Liver (tissue), 9 donors: ENCODE measurements around the gene AIF1. TPM values are rescaled to one million over a fixed set of nuclear protein-coding genes. Genes with fewer than 3 reads are reported as not detected.
A peak's percentile ranks its signal among the peaks of the same experiment; 100 is the strongest.

ENCODE experiments used
- DNase-seq: peaks from one replicate; pipeline ENCODE4 v3.0.0-alpha.2; 2017; ENCODE audit warnings: low spot score
- H3K27ac ChIP-seq, 2 donors: one replicate each; pipeline ENCODE4 v1.7.0; 2013; ENCODE audit warnings: inconsistent platforms in 2 of 2, low read length in 2 of 2, control low read depth in 1 of 2, low read depth in 1 of 2, mild to moderate bottlenecking in 1 of 2
- H3K27me3 ChIP-seq, 4 donors: one replicate each; pipeline versions ENCODE4 v1.6.1 to v1.7.0; 2013; ENCODE audit warnings: low read length in 3 of 4, inconsistent platforms in 1 of 4, mild to moderate bottlenecking in 1 of 4, moderate library complexity in 1 of 4; ENCODE audit not compliant: control insufficient read depth in 4 of 4, insufficient read depth in 4 of 4
- H3K36me3 ChIP-seq, 4 donors: one replicate each; pipeline versions ENCODE4 v1.6.1 to v1.7.0; 2013; ENCODE audit warnings: low read length in 3 of 4, mild to moderate bottlenecking in 3 of 4, low read depth in 1 of 4, moderate library complexity in 1 of 4; ENCODE audit not compliant: control insufficient read depth in 4 of 4, insufficient read depth in 3 of 4
- H3K4me1 ChIP-seq, 4 donors: one replicate each; pipeline versions ENCODE4 v1.6.1 to v1.7.0; 2013; ENCODE audit warnings: low read length in 3 of 4, mild to moderate bottlenecking in 3 of 4, moderate library complexity in 1 of 4; ENCODE audit not compliant: control insufficient read depth in 4 of 4, insufficient read depth in 4 of 4
- H3K4me3 ChIP-seq, 3 donors: one replicate each; pipeline versions ENCODE4 v1.6.1 to v1.7.0; 2013; ENCODE audit warnings: low read length in 3 of 3, control low read depth in 1 of 3, low read depth in 1 of 3, mild to moderate bottlenecking in 1 of 3
- H3K9ac ChIP-seq, 2 donors: one replicate each; pipeline ENCODE4 v1.7.0; 2013; ENCODE audit warnings: low read length in 2 of 2, mild to moderate bottlenecking in 2 of 2, moderate library complexity in 2 of 2, control low read depth in 1 of 2, low read depth in 1 of 2
- H3K9me3 ChIP-seq, 4 donors: one replicate each; pipeline versions ENCODE4 v1.6.1 to v1.7.0; 2013; ENCODE audit warnings: low read length in 3 of 4; ENCODE audit not compliant: control insufficient read depth in 4 of 4
- ATF3 ChIP-seq: IDR thresholded peaks from 2 replicates; pipeline ENCODE4 v1.6.1; 2016; ENCODE audit warnings: antibody characterized with exemption
- CTCF ChIP-seq: fragments of 150-350 bp; IDR thresholded peaks from 2 replicates; pipeline ENCODE4 v1.5.1; 2017; ENCODE audit warnings: improper control_type of control experiment, low read depth, low read length; ENCODE audit not compliant: missing input control
- EGR1 ChIP-seq, 2 donors: IDR thresholded peaks; 2 replicates each; pipeline ENCODE4 v1.6.1; 2016 to 2018; ENCODE audit warnings: antibody characterized with exemption in 2 of 2, low read depth in 2 of 2
- FOXA1 ChIP-seq: IDR thresholded peaks from 2 replicates; pipeline ENCODE4 v1.6.1; 2016; ENCODE audit warnings: antibody characterized with exemption
- FOXA2 ChIP-seq: IDR thresholded peaks from 2 replicates; pipeline ENCODE4 v1.6.1; 2016; ENCODE audit warnings: antibody characterized with exemption
- GABPA ChIP-seq, 2 donors: IDR thresholded peaks in 1 of 2; conservative IDR thresholded peaks in 1 of 2; 2 replicates each; pipeline ENCODE4 v1.6.1; 2016; ENCODE audit warnings: antibody characterized with exemption in 2 of 2, mild to moderate bottlenecking in 1 of 2, moderate library complexity in 1 of 2
- HNF4A ChIP-seq, 2 donors: conservative IDR thresholded peaks; 2 replicates each; pipeline ENCODE4 v1.6.1; 2016; ENCODE audit warnings: antibody characterized with exemption in 2 of 2, mild to moderate bottlenecking in 2 of 2
- HNF4G ChIP-seq: IDR thresholded peaks from 2 replicates; pipeline ENCODE4 v1.6.1; 2016; ENCODE audit warnings: antibody characterized with exemption
- JUND ChIP-seq, 2 donors: IDR thresholded peaks; 2 replicates each; pipeline ENCODE4 v1.6.1; 2016; ENCODE audit warnings: antibody characterized with exemption in 2 of 2
- MAX ChIP-seq: IDR thresholded peaks from 2 replicates; pipeline ENCODE4 v1.6.1; 2016; ENCODE audit warnings: antibody characterized with exemption
- NR2F2 ChIP-seq: IDR thresholded peaks from 2 replicates; pipeline ENCODE4 v1.6.1; 2016; ENCODE audit warnings: antibody characterized with exemption
- RAD21 ChIP-seq, 2 donors: IDR thresholded peaks; 2 replicates each; pipeline ENCODE4 v1.6.1; 2016; ENCODE audit warnings: antibody characterized with exemption in 2 of 2, mild to moderate bottlenecking in 2 of 2
- RXRA ChIP-seq, 2 donors: IDR thresholded peaks; 2 replicates each; pipeline ENCODE4 v1.6.1; 2017 to 2018; ENCODE audit warnings: antibody characterized with exemption in 2 of 2, mild to moderate bottlenecking in 1 of 2
- SP1 ChIP-seq: IDR thresholded peaks from 2 replicates; pipeline ENCODE4 v1.6.1; 2018; ENCODE audit warnings: antibody characterized with exemption, mild to moderate bottlenecking
- TAF1 ChIP-seq: conservative IDR thresholded peaks from 2 replicates; pipeline ENCODE4 v1.6.1; 2016; ENCODE audit warnings: antibody characterized with exemption, mild to moderate bottlenecking
- YY1 ChIP-seq: IDR thresholded peaks from 2 replicates; pipeline ENCODE4 v1.6.1; 2016; ENCODE audit warnings: antibody characterized with exemption, mild to moderate bottlenecking
- ZBTB33 ChIP-seq: IDR thresholded peaks from 2 replicates; pipeline ENCODE4 v1.6.1; 2016; ENCODE audit warnings: antibody characterized with exemption
- WGBS: extraction: QIAGEN DNeasy Blood & Tissue Kit; methylation state at CpG from one replicate; pipeline ENCODE4 v1.1.7; 2013; 5-methylcytosine and 5-hydroxymethylcytosine counted together
- polyA plus RNA-seq, 2 donors: library from polyadenylated mRNA; stranded (reverse) in 1 of 2; unstranded in 1 of 2; fragments of 200-250 nt in 1 of 2; fragments of >200 nt in 1 of 2; fragmentation: Nextera tagmentation in 1 of 2; extraction: Ambion mirVana in 1 of 2; gene quantifications; one replicate each; pipeline versions ENCODE4 v1.2.1 to v1.2.3, GENCODE V29; 2013 to 2015
- total RNA-seq, 2 donors: library from RNA; depleted of rRNA; stranded (reverse); fragments of >200 nt; gene quantifications; one replicate each; pipeline ENCODE4 v1.2.3, GENCODE V29; 2014
- TF ChIP-seq, protein P1 (sequence below): IDR thresholded peaks from 2 replicates; pipeline ENCODE4 v1.6.1; 2016; ENCODE audit warnings: antibody characterized with exemption, mild to moderate bottlenecking
- donor health status: healthy.
- donor health status: healthy.
- donor health status: healthy.
- donor health status: healthy.
- donor health status: healthy.

AIF1 gene
- total and polyA plus RNA-seq, 4 donors, result 12.2 to 46.8 (median 26.7) TPM

GRCh38 chr6:31652925-31653724 is 38.1 kb downstream of the AIF1 start:
- Histone ChIP-seq H3K4me1 (peaks cover under 1 to 62% (median 48%) of the 10 kb centered on the region in 4 donors), H3K9ac (peak overlapping the region; percentile 91 to 97), H3K36me3 (peaks cover 12 to 17% (median 15%) of the 10 kb centered on the region in 4 donors), H3K27me3 (no peaks in the 10 kb centered on the region), H3K9me3 (no peaks in the 10 kb centered on the region), H3K4me3 (peak overlapping the region; percentile 67 to 93 (median 68)), H3K27ac (peak overlapping the region; percentile 93 to 99)
- TF ChIP-seq, protein P1, sequence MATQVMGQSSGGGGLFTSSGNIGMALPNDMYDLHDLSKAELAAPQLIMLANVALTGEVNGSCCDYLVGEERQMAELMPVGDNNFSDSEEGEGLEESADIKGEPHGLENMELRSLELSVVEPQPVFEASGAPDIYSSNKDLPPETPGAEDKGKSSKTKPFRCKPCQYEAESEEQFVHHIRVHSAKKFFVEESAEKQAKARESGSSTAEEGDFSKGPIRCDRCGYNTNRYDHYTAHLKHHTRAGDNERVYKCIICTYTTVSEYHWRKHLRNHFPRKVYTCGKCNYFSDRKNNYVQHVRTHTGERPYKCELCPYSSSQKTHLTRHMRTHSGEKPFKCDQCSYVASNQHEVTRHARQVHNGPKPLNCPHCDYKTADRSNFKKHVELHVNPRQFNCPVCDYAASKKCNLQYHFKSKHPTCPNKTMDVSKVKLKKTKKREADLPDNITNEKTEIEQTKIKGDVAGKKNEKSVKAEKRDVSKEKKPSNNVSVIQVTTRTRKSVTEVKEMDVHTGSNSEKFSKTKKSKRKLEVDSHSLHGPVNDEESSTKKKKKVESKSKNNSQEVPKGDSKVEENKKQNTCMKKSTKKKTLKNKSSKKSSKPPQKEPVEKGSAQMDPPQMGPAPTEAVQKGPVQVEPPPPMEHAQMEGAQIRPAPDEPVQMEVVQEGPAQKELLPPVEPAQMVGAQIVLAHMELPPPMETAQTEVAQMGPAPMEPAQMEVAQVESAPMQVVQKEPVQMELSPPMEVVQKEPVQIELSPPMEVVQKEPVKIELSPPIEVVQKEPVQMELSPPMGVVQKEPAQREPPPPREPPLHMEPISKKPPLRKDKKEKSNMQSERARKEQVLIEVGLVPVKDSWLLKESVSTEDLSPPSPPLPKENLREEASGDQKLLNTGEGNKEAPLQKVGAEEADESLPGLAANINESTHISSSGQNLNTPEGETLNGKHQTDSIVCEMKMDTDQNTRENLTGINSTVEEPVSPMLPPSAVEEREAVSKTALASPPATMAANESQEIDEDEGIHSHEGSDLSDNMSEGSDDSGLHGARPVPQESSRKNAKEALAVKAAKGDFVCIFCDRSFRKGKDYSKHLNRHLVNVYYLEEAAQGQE, result peak; percentile 78
- TF ChIP-seq MAX (peak; percentile 5), FOXA2 (no peak), RAD21 (IDR thresholded peaks at IDR 0.05) (peak; percentile 30 to 45), ATF3 (no peak), NR2F2 (peak; percentile 73), HNF4A (conservative IDR thresholded peaks at IDR 0.05) (peak in 1 of 2 donors; percentile 65), SP1 (peak; percentile 89), TAF1 (peak; percentile 94), HNF4G (no peak), ZBTB33 (peak; percentile 11), RXRA (IDR thresholded peaks at IDR 0.05) (peak; percentile 71 to 81), JUND (IDR thresholded peaks at IDR 0.05) (no peak), GABPA (IDR thresholded peaks at IDR 0.05 in 1 of 2, conservative IDR thresholded peaks at IDR 0.05 in 1 of 2) (no peak), CTCF (no peak), FOXA1 (no peak), EGR1 (IDR thresholded peaks at IDR 0.05; ENCODE audit: low read depth in 2 of 2) (peak; percentile 62 to 66), YY1 (peak; percentile 89)
- no peak for DNase-seq
- 7% methylated on average over 37 of the region's 37 CpGs for WGBS
